VCaP (cell line): ENCODE results near the gene RP9.

Experiments
- H3K27ac ChIP-seq: fragments of 450-650 bp; 2 replicates; pipeline ENCODE4 v1.5.1; 2017
- CTCF ChIP-seq: fragments of 450-650 bp; conservative IDR thresholded peaks from 2 replicates; pipeline ENCODE4 v1.5.1; 2017; ENCODE audit warnings: mild to moderate bottlenecking, moderate library complexity

RP9 gene

GRCh38 chr7:33127085-33127484, 17.9 kb upstream of the RP9 start:
- H3K27ac ChIP-seq: no peak overlapping the region
- TF ChIP-seq CTCF: no peak

- no peak for TF ChIP-seq CTCF
- no peak overlapping the region for H3K27ac ChIP-seq
These were observed 9.2 kb upstream of the RP9 start for GRCh38 chr7:33118383-33118782.

- H3K27ac ChIP-seq: no peak overlapping the region
- TF ChIP-seq CTCF: no peak
These were observed 5.8 kb upstream of the RP9 start for GRCh38 chr7:33114976-33115375.

- no peak overlapping the region for H3K27ac ChIP-seq
- TF ChIP-seq CTCF: no peak
These were observed 2.4 kb upstream of the RP9 start for GRCh38 chr7:33111614-33112013.

- peak overlapping the region; percentile 81 for H3K27ac ChIP-seq
These were observed 594 bp upstream of the RP9 start for GRCh38 chr7:33109758-33110238.

GRCh38 chr7:33108554-33109004, 625 bp downstream of the RP9 start:
- H3K27ac ChIP-seq: peak overlapping the region; percentile 81
- no peak for TF ChIP-seq CTCF

More at GRCh38 chr7:33109758-33110238, 594 bp upstream of the RP9 start:
- TF ChIP-seq CTCF: no peak

GRCh38 chr7:33107136-33108066, 1.8 kb downstream of the RP9 start:
- H3K27ac ChIP-seq: peak overlapping the region; percentile 81; the same call in 1 of the 2 replicates
- peak; percentile 69 for TF ChIP-seq CTCF
